NCI-H146 (cell line): ENCODE data around the gene DRAXIN.
A peak's percentile ranks its signal among the peaks of the same experiment; 100 is the strongest.

Source experiments
- DNase-seq: peaks from one replicate; lab custom pipeline; 2025; lab: John Stamatoyannopoulos, UW

DRAXIN gene

DNA sequence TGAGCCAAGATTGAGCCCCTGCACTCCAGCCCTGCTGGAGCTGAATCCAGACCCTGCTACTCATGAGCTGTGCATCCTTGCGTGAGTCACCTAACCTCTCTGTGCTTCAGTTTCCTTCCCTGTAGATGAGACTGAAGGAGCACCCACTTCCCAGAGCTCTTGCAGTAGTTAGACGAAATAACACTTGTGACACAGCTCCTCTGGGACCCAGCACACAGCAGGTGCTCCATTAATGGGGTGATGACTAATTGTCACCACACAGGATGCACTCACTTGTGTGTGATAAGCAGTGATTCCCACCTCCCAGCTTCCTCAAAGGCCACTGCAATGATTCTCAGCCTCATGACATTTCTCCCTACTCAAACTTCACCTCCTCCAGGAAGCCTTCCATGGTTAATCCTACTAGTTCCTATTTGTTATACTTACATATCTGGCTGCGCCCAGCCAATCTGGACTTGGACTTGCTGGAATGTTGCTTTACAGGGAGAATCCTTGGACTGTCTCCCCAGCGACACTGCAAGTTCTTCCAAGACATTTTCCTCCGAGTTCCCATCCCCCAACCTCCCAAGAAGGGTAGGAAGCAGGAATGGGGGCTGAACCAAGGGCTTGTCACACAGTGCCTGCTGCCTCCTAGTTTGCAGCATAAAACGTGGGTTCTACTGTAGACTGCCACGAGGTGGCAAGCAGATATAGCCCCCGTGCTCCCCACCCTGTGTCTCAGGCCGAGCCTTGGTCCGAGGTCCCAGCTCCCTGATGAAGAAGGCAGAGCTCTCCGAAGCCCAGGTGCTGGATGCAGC lies 17.2 kb downstream of the DRAXIN start:
- no peak for DNase-seq

DNA sequence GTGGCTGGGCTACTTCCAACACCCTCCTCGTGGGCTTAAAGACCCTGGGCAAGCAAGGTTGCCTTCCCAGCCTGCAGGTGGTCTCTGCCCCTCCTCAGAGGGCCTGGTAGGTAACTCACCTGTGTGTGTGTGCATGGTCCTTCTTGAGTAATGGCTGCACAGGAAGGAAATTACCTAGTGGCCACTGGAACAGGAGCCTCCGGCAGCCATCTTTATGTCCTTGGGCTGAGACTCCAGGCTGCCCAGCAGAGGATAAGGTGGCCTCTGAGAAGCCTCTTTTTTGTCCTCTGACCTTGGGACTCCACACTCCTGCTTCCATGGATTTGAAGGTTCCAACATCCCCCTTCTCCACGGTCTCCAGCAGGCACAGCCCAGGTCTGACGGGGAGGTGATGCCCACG lies 20.0 kb downstream of the DRAXIN start:
- DNase-seq = no peak

DNA sequence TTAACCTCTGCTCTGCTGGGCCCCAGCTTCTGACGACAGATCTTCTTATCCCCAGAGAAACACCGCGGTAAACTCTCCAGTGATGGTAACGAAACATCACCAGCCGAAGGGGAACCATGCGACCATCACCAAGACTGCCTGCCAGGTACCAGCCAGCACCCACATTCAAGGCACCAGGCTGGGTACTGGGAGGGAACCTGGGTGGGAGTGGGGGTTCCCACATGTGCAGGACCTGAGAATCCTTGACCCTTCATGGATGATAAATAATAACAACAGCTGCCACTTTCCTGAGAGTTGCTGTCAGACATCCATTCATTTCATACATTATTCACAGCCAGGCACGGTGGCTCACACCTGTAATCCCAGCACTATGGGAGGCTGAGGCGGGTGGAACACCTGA lies 20.8 kb downstream of the DRAXIN start:
- DNase-seq = no peak

DNA sequence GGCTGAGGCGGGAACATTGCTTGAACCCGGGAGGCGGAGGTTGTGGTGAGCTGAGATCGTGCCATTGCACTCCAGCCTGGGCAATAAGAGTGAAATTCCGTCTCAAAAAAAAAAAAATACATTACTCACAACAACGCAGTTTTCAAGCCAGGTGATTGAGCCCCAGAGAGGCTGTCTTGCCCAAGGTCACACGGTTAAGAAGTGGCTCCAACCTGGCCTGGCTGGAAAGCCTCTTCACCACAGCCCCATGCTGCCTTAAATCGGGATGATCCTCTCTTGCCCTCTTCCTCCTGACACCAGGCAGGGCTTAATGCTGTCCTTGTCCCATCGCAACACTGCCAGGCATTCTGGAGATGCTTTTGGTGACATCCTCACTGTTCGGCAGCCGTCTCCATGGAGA lies 21.6 kb downstream of the DRAXIN start:
- DNase-seq = no peak

DNA sequence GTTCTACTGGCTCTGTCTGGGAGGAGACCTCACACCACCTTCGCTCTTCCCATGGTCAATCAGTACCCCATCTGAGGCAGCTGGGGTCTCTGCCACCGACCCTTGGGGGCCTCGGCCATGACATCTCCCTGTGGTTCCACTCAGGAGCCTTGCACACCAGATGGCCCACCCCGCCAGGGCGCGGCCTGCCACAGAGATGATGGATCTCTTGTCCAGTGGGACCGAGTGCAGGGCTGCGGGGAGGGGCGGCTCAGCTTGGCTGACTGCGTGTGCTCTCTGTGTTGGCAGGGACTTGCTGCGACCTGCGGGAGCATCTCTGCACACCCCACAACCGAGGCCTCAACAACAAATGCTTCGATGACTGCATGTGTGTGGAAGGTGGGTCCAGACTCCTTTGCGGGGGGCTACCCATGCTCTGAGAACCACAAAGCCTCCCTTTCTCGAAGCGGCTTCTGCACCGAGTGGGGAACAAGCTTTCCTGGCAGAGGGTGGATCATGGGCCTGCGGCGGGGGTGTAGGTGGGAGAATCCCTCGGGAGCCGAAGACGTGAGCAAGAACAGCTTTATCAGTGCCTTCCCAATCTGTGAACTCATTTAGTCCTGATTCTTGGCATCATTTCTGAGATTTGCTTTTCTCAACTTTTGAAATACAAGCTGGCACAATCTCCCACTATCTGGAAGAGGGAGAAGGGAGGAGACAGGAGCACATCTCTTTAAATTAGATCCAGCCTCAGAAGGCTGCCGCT lies 23.5 kb downstream of the DRAXIN start:
- no peak for DNase-seq

DNA sequence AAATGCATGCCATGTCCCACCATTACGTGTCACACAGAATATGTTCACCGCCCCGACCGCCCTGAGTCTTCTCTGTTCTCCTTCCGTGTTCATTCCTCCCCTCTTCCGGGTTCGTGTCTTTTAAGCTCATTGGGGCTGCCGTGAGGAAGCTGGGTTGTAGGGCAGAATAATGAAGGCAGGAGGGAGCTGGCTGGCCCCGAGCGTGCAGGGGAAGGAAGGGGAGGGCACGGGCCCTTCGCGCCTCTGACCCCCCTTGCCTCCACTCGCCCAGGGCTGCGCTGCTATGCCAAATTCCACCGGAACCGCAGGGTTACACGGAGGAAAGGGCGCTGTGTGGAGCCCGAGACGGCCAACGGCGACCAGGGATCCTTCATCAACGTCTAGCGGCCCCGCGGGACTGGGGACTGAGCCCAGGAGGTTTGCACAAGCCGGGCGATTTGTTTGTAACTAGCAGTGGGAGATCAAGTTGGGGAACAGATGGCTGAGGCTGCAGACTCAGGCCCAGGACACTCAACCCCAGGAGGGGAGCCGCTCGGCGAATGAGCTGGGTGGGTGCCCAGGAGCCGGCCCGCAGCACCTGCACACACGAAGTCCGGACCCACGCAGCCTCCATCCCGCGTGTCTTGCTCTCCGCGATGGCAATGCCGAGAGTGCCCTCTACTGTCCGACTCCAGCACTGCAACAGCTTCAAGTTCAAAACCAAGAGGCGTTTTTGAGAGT lies 28.0 kb downstream of the DRAXIN start:
- peak; percentile 74 for DNase-seq

DNA sequence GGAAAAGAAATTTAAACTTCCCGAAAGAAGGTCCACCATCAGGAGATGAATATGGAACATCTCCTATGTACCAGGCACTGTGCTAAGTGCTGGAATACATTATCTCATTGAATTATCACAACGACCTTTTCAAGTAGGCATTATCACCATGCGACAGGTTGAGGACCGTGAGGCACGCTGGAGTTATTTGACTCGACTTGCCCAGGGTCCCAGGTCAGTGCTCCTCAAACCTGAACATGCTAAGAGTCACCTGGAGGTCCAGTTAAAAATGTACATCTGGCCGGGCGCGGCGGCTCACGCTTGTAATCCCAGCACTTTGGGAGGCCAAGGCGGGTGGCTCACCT lies 28.5 kb downstream of the DRAXIN start:
- no peak for DNase-seq

DNA sequence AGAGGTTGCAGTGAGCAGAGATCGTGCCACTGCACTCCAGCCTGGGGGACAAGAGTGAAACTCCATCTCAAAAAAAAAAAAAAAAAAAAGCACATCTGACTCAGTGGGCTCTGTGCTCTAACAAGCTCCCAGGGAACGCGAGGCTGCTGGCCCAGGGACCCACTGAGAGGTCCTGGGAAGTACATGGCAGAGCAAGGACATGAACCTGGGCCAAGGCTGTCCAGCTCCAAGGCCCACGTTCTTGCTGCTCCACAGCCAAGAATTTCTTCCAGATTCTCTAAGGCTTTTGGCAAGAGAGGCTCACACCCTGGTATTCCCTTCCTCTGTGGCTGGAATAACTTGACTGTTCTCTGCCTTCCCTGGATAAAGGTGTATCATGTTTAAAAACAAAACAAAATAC lies 29.0 kb downstream of the DRAXIN start:
- no peak for DNase-seq

DNA sequence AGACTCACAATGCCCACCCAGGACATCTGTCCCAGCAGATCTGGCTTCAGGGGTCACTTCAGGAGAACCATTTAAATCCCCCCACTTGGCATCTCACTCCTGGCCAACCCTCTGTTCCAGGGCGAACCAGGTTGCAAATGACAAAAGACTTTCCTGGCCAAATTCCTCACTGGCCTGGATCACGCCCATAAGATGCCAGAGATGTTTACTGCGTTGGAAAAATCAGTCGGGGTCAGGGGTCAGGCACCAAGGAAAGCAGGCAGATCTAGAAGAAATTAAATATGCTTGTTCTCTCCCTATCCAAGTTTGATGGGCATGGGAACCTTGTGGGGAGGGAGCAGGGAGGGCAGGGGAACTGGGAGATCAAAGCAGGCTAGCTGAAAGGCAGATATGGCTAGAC lies 29.8 kb downstream of the DRAXIN start:
- DNase-seq = no peak

DNA sequence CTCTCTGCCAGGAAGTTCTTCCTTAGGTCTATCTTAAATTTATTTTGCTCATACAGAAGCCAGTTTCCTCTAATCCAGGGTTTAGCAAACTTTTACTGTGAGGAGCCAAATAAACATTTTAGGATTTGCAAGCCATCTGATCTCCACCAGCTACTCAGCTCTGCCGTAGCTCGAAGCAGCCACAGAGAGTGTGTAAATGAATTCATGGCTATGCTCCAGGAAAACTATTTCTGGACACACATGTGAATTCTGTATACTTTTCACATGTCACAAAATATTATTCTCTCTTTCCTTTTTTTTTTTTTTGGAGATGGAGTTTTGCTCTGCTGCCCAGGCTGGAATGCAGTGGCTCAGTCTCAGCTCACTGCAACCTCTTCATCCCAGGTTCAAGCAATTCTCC lies 31.0 kb downstream of the DRAXIN start:
- no peak for DNase-seq

DNA sequence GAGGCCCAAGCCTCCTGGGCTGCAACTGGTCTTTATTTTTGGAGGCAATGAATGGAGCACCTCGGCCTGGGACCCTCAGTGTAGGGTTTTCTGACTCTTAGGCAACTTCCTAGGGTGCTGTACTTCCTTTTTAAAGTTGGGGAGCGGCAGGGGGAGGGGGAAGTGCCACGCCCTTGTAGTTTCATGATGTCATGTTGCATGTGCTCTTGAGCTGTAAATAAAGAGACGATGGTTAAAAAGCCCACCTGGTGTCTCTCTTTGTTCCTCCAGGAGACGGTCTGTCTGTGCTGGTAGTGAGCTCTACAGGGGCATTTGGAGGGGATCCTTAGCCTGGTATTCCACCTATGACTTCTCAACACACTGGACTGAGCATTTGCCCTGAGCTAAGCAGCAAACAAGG lies 34.1 kb downstream of the DRAXIN start:
- DNase-seq = peak; percentile 49

DNA sequence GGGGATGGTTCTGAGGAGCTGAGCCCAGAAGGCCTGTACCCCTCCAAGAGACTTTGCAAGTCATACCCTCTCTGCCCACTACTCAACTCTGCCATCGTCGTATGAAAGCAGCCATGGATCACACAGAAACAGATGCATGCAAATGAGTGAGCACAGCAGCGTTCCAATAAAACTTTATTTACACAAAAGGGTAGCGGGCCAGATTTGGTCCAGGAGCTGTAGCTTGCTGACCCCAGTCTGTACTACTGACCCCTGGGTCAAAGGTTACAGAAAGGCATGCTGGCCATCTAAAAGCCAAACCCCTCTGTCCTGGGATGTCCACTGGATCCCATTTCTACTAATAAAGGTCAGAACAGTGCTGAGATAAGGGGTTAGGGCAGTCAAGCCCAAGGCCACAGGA lies 35.6 kb downstream of the DRAXIN start:
- DNase-seq = no peak

DNA sequence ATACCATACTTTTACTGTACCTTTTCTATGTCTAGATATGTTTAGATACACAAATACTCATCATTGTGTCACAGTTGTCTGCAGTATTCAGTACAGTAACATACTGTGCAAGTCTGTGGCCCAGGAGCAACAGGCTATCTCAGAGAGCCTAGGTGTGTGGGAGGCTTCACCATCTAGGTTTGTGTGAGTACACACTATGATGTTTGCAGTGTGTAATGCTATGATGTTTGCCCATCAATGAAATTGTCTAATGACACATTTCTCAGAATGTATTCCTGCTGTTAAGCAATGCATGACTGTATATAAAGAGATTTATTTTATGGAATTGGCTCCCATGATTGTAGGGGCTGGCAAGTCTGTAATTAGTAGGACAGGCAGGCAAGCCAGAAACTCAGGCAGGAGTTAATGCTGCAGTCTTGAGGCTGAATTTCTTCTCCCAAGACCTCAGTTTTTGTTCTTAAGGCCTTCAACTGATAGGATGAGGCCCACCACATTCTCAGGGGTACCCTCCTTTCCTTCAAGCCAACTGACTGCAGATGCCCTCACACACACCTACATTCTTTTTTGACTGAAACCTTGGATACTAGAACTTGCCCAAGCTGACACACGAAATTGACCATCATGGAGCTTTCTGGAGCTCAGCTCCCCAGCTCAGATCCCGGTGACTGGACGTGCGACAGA lies 36.8 kb downstream of the DRAXIN start:
- DNase-seq = no peak

DNA sequence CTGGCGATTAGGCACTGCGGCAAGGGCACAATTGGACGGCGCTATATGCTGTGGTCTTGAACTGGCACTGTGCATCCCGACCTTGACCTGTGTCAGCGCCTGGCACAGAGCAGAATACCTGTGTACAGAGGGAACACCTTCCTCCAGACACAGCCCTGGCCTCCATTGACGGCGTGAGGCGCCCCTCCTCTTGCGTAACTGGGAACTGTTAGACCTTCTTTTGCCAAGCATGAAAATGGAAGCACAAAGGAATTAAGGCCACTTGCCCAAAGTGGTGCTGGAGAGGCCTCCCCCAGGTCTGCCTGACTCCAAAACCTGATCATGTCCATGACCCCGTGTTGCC lies 37.6 kb downstream of the DRAXIN start:
- DNase-seq = no peak

DNA sequence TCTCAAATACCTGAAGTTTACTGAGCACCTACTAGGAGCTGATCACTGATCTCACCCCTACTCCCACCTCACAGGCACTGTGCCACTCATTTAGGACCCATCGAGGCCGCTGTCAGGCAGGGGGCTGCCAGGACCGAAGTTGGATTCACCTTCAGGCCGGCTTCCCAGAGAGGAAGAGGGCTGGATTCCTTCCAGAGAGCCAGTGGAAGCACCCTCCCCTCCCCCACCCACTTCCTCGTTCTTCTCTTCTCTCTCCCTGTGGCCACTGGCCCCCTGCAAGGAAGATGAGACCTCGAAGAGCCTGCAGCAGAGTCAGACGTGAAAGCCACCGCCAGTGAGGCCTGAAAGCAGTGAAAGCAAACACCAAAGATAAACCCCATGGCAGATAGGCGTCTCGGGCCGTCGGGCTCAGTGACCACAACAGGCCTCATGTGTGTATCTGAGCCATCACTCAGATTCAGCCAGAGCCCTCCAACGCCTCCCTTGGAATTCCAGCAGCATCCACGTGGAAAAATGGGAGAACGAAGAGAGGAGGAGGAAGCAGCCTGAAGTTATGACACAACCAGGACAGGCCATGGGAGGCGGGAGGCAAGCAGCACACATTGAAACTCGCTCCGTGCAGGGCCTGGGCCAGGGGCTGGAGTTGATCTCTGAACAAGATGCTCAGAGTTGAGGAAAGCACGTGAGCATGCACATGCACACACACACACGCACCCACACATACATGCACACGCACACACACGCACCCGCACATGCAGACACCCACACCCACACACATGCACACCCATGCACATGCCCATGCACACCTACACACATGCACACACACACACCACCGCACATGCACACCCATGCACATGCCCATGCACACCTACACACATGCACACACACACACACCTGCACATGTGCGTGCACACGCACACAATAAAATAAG lies 38.3 kb downstream of the DRAXIN start:
- DNase-seq = no peak

DNA sequence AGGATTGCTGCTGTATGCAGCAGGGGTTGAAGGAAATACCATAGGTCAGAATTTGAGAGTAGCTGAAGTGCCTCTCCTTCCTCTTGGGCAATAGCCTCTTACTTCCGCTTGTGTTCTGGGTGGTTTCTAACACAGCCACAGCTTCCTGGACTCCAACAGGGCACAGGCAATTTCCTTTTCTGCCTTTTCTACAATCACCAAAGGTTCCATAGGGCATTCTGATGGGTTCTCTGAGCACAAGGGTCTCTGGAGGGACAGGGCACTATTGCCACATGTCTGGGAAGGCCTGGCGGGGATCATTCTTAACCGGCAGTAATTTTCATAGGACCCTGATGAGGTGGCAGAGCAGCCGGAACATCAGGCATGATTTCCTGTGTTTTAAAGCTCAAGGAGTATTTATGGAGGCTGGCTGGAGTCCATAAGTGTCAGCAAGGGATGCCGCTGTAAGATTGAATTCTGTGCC lies 39.0 kb downstream of the DRAXIN start:
- DNase-seq = no peak

DNA sequence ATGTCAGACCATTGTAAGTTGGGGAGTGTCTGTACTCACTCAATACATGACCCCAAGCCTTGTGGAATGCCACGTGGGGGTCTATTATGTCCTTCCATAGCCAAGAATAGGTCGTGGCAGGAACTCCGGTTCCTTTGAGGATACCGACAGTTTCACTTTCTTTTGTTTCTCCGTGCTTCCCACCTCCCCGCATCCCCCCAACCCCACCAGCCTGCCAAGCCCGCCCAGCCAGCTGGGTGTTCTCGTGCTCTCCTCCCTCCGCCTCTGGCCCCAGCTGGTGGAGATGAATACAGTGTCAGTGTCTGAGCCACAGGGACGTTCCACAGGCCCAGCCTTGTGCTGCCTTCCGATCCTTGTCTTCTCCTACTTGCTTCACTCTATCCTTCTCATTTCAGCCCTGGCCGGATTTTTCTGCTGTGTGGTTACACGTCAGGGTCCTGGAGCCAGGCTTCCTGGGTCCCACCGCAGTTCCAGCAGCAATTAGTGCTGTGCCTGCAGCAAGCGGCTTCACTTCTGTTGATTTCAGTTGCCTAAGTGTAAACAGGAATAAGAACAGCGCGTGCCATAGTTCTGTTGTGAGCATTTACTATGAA lies 40.3 kb downstream of the DRAXIN start:
- DNase-seq = peak; percentile 6

DNA sequence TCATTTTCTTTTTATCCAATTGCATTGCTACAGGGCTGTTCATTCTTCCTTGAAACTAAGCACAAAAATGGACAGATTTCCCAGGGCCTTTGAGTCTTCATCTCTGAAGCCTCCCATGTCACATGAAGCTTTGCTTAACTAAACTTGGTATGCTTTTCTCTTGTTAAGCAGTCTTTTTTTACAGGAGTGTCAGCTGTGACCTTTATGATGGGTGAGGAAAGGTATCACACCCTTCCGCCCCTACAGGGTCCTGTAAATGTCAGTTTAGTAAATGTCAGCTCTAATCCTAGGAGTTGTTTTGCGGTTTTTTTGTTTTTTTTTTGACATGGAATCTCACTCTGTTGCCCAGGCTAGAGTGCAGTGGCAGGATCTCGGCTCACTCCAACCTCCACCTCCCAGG lies 41.8 kb downstream of the DRAXIN start:
- DNase-seq = no peak

DNA sequence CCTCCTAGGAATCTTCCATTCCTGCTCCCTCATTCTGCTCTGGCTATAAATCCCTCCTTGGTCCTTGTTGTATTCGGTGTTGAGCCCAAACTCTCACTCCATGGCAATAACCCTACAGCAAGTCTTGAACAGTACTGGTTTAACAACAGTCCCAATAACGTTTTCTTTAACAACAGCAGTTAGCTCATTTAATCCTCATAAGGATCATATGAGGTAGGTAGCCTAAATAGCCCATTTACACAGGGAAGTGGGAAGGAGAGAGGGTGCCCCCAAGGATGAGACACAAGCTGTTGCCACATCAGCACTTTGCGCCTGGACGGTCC lies 44.0 kb downstream of the DRAXIN start:
- no peak for DNase-seq

DNA sequence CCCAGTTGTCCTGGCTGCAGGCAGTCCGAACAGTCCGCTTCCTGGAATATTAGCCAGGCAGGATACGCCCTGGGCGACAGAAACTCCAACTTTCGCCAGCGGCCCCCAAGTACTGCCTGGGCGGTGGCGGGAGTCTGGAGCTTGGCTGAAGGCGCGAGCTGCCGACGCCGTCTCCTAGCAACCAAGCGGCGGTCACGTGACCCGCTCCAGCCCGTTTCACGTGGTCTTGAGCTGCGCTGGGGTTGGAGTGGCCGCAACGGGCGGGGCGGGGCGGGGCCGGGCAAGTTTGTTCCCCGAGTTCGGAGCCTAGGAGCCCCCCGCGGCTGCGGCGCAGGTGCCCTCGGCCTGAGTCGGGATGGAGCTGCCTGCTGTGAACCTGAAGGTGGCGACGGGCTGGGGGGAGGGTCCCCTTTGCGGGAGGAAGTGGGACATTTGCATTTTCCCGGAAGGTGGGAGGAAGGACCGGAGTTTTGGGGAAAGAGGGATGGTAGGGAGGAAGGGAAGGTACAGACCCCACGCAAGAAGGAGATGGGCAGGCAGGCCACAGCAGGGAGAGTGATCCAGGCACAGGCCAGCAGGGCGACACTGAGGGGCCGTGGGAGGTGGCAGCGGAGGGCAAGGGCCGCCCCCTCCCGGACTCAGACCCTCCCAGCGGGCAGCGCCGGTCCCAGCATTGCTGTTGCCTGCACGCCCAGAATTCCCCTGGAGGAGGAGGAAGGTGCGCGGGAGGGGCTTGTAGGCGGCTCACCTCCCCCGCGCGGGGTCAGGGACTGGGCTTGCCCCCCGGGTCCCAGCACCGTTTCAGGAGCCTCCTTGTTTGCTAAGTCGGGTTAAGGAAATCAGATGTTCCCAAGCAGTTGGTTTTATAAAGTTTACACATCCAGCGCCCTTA lies 44.6 kb downstream of the DRAXIN start, which contains the start of gene AGTRAP:
Gene AGTRAP, plus strand, starts transcription at position 283 of the 892 bp plus-strand sequence. Its CDS starts 73 bp downstream, at position 356.
- DNase-seq = peak; percentile 86
